Osteocyte (in vitro differentiated cells): Measurements from ENCODE around the gene CTIF. TPM values are rescaled to one million over a fixed set of nuclear protein-coding genes. Genes with fewer than 3 reads are reported as not detected.

Source experiments
- DNase-seq: peaks from one replicate; pipeline ENCODE4 v3.0.0; 2021; ENCODE audit warnings: mixed read lengths; ENCODE audit not compliant: unreplicated experiment; ENCODE audit errors: extremely low spot score
- H3K27ac Mint-ChIP-seq: one replicate; pipeline ENCODE4 v1.8.0; 2021; ENCODE audit warnings: mild to moderate bottlenecking, mixed read lengths; ENCODE audit not compliant: unreplicated experiment
- H3K27me3 Mint-ChIP-seq: one replicate; pipeline ENCODE4 v1.8.0; 2021; ENCODE audit warnings: mixed read lengths; ENCODE audit not compliant: unreplicated experiment
- H3K36me3 Mint-ChIP-seq: one replicate; pipeline ENCODE4 v1.8.0; 2021; ENCODE audit warnings: mixed read lengths; ENCODE audit not compliant: unreplicated experiment
- H3K4me1 Mint-ChIP-seq: one replicate; pipeline ENCODE4 v1.8.0; 2021; ENCODE audit warnings: mixed read lengths; ENCODE audit not compliant: unreplicated experiment
- H3K4me3 Mint-ChIP-seq: one replicate; pipeline ENCODE4 v1.8.0; 2021; ENCODE audit warnings: mild to moderate bottlenecking, moderate library complexity, mixed read lengths; ENCODE audit not compliant: unreplicated experiment
- H3K9me3 Mint-ChIP-seq: one replicate; pipeline ENCODE4 v1.8.0; 2021; ENCODE audit warnings: mixed read lengths; ENCODE audit not compliant: unreplicated experiment
- total RNA-seq: library from RNA; stranded (reverse); gene quantifications from 2 replicates; pipeline ENCODE4 v1.2.1, GENCODE V29; 2021
- TF ChIP-seq, protein P1 (sequence below): fragments of 200-600 bp; sonication (generic); IDR thresholded peaks from 2 replicates; pipeline ENCODE4 v1.5.0; 2021; ENCODE audit warnings: antibody characterized with exemption, mild to moderate bottlenecking, moderate library complexity

CTIF gene
- total RNA-seq, 1 donor from 2014 or later: 172 TPM

GRCh38 chr18:48619501-48619900, 80.7 kb downstream of the CTIF start:
- Mint-ChIP-seq H3K27me3 (no peaks in the 10 kb centered on the region), H3K9me3 (no peaks in the 10 kb centered on the region), H3K27ac (peak overlapping the region; percentile 70), H3K36me3 (peaks cover 14% of the 10 kb centered on the region), H3K4me3 (no peak overlapping the region), H3K4me1 (peaks cover 88% of the 10 kb centered on the region)
- TF ChIP-seq, protein P1, sequence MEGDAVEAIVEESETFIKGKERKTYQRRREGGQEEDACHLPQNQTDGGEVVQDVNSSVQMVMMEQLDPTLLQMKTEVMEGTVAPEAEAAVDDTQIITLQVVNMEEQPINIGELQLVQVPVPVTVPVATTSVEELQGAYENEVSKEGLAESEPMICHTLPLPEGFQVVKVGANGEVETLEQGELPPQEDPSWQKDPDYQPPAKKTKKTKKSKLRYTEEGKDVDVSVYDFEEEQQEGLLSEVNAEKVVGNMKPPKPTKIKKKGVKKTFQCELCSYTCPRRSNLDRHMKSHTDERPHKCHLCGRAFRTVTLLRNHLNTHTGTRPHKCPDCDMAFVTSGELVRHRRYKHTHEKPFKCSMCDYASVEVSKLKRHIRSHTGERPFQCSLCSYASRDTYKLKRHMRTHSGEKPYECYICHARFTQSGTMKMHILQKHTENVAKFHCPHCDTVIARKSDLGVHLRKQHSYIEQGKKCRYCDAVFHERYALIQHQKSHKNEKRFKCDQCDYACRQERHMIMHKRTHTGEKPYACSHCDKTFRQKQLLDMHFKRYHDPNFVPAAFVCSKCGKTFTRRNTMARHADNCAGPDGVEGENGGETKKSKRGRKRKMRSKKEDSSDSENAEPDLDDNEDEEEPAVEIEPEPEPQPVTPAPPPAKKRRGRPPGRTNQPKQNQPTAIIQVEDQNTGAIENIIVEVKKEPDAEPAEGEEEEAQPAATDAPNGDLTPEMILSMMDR: no peak
- DNase-seq: no peak

DNA sequence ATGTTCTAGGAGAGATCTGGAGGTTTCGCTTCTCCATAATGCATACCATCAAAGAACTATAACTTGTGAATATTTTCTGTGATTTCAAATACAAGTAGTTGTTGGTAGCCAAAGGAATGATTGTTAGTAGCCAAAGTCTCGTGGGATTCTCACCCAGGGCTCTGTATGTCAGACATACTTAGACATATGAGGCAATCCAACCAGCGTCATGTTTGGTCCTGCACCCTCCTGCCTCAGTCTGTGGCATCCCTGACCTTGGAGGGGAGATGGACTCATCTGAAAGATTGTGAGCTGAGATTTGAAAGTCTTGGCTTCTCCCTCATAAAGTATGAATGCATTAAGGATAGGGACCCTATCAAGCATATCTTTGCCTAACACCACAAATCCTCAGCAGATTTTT, 81.2 kb downstream of the CTIF start:
- Mint-ChIP-seq H3K9me3 (no peaks in the 10 kb centered on the region), H3K27ac (peak overlapping the region; percentile 90), H3K36me3 (peaks cover 16% of the 10 kb centered on the region), H3K27me3 (no peaks in the 10 kb centered on the region), H3K4me1 (peaks cover 90% of the 10 kb centered on the region), H3K4me3 (no peak overlapping the region)
- TF ChIP-seq, protein P1: no peak
- no peak for DNase-seq

DNA sequence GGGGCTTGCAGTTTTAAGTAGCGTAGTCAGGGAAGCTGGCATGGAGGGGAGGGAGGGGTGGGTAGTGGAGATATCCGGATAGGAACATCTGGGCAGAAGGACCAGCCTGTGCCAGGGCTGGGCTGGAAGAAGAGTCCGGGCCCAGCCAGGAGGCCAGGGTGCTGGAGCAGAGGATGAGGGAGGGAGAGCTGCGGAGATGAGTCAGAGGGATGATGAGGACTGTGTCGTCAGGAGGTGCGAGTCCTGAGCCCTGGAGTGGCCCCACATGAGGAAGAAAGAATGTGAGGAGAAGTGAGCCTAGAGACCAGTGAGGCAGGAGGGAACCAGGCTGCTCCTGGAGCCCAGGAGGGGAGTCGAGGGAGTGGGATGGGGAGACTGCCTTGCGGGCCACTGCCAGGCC, 82.4 kb downstream of the CTIF start:
- Mint-ChIP-seq H3K27me3 (no peaks in the 10 kb centered on the region), H3K4me3 (peak overlapping the region; percentile 10), H3K27ac (peak overlapping the region; percentile 90), H3K4me1 (peaks cover 89% of the 10 kb centered on the region), H3K9me3 (no peaks in the 10 kb centered on the region), H3K36me3 (peaks cover 23% of the 10 kb centered on the region)
- DNase-seq: no peak
- TF ChIP-seq, protein P1: no peak

DNA sequence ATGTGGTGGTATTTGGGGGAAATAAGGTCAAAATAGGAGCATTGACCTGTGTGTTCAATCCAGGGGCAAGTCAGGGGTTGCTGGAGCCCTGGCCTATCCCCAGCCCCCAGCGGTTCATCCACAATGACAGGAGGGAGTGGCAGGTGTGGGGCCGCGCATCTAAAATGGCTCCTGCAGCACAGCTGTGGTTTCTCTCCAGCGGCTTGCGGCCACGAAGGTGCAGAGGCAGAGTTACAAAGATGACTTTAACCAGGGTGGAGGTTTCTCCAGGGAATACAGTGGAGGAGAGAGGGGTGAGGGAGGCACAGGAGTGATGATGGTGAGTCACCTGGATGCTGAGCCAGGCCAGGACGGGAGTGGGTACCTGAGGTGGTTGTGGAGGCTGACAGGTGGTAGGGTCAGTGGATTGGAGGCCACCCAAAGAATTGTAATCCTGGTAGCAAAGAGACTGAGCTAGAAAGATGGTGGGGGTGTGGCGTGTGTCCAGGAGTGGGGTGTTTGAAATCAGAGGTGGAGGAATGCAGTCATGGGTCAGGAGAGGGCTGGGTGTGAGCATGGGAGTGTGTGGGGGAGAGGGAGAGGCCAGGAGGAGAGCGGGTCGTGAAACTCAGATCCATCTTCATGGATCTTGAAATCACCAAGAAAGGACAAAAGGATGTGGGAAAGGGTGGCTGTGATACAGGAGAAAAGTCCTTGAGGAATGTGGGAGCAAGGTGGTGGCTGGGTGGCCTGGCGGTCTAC, 83.2 kb downstream of the CTIF start:
- H3K9me3 Mint-ChIP-seq: no peaks in the 10 kb centered on the region
- H3K27ac Mint-ChIP-seq: peak overlapping the region; percentile 90
- DNase-seq: no peak
- peaks cover 25% of the 10 kb centered on the region for H3K36me3 Mint-ChIP-seq
- H3K27me3 Mint-ChIP-seq: no peaks in the 10 kb centered on the region
- peaks cover 83% of the 10 kb centered on the region for H3K4me1 Mint-ChIP-seq
- H3K4me3 Mint-ChIP-seq: no peak overlapping the region
- TF ChIP-seq, protein P1: no peak

- TF ChIP-seq, protein P1: no peak
- H3K36me3 Mint-ChIP-seq: peaks cover 29% of the 10 kb centered on the region
- peaks cover 83% of the 10 kb centered on the region for H3K4me1 Mint-ChIP-seq
- DNase-seq: no peak
- peak overlapping the region; percentile 90 for H3K27ac Mint-ChIP-seq
- no peaks in the 10 kb centered on the region for H3K27me3 Mint-ChIP-seq
- no peak overlapping the region for H3K4me3 Mint-ChIP-seq
- no peaks in the 10 kb centered on the region for H3K9me3 Mint-ChIP-seq
Observed at GRCh38 chr18:48622911-48623431, 84.1 kb downstream of the CTIF start.
